H1 (cell line): ENCODE measurements around the gene PCTP. TPM values are rescaled to one million over a fixed set of nuclear protein-coding genes. Genes with fewer than 3 reads are reported as not detected.

Source experiments
- BCL11A ChIP-seq, 2 experiments: IDR thresholded peaks; one replicate each; pipeline ENCODE4 v1.6.1; 2011; ENCODE audit warnings: low read depth in 2 of 2, low read length in 2 of 2, mild to moderate bottlenecking in 2 of 2
- CEBPB ChIP-seq: IDR thresholded peaks from 2 replicates; pipeline ENCODE4 v1.6.1; 2012; ENCODE audit warnings: low read depth, low read length
- EP300 ChIP-seq, 2 experiments: IDR thresholded peaks; 1 replicate in 1 of 2; 2 replicates in 1 of 2; pipeline ENCODE4 v1.6.1; 2011 to 2012; ENCODE audit warnings: low read depth in 2 of 2, low read length in 2 of 2, mild to moderate bottlenecking in 2 of 2, borderline replicate concordance in 1 of 2, inconsistent platforms in 1 of 2, moderate library complexity in 1 of 2
- EZH2 ChIP-seq: fragments of 200-600 bp; sonication (generic); IDR thresholded peaks from 2 replicates; pipeline ENCODE4 v1.7.1; 2012; ENCODE audit warnings: low read depth, mild to moderate bottlenecking, moderate library complexity, low read length, inconsistent platforms; ENCODE audit not compliant: severe bottlenecking
- GTF2F1 ChIP-seq: IDR thresholded peaks from 2 replicates; pipeline ENCODE4 v1.6.1; 2012; ENCODE audit warnings: low read depth, low read length, improper control_type of control experiment, borderline replicate concordance
- RNF2 ChIP-seq: fragments of 200-900, 300-1000 bp; sonication (generic); IDR thresholded peaks from 2 replicates; pipeline ENCODE4 v1.7.1; 2016; ENCODE audit warnings: borderline replicate concordance, low read depth, mild to moderate bottlenecking, antibody characterized with exemption, low read length; ENCODE audit not compliant: poor library complexity, severe bottlenecking; ENCODE audit errors: missing control alignments
- SUZ12 ChIP-seq: fragments of 200-600 bp; sonication (generic); IDR thresholded peaks from 2 replicates; pipeline ENCODE4 v1.6.1; 2012; ENCODE audit warnings: mild to moderate bottlenecking, inconsistent platforms, low read length, moderate library complexity, mixed read lengths
- polyA plus RNA-seq, 7 experiments: library from polyadenylated mRNA; depleted of rRNA in 3 of 7; stranded (reverse) in 5 of 7; unstranded in 2 of 7; fragments of >200 nt in 5 of 7; fragments of 200-250 nt in 2 of 7; gene quantifications; 1 replicate in 5 of 7; 2 replicates in 1 of 7; 4 replicates in 1 of 7; pipeline versions ENCODE4 v1.2.1 to v1.2.3, GENCODE V29; 2011 to 2013; ENCODE audit warnings: missing spikeins in 2 of 7, mixed read lengths in 2 of 7
- total RNA-seq: library from RNA; stranded (reverse); fragmentation: NEBNext Ultra II Directional; extraction: Animal tissue kit (Norgen Biotek cat#: 25700); gene quantifications from 2 replicates; pipeline ENCODE4 v1.2.1, GENCODE V29; 2021
- TF ChIP-seq, protein P1 (sequence below): fragments of 300-600 bp; sonication (generic); IDR thresholded peaks from 2 replicates; pipeline ENCODE4 v1.7.1; 2012; ENCODE audit warnings: low read length, moderate library complexity, mild to moderate bottlenecking, inconsistent platforms; ENCODE audit not compliant: insufficient replicate concordance

Gene PCTP
- total and polyA plus RNA-seq, 2 of the 8 experiments (the other 6 are each of a cell fraction or from before 2014, with no cell fraction given), result 14.1 to 14.6 TPM

DNA sequence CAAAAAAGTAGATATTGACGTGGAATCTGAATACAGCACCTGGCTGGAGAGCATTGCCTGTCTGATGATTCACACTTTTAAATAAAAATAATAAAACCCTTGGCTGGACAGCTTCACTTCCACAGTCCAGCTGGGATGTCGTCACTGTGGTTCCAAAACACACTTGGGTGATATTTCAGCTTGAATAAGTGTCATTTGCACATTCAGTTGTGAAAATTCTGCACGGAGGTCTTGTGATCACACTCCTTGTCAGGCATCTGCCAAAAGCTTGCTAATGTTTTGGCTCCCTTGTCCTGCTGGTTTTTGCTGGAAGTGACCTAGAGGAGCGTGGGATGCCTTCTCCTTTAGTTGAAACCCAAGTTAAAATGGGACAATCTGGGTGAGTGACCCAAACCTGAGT is 60.7 kb downstream of the PCTP start (continued):
- TF ChIP-seq, protein P1, sequence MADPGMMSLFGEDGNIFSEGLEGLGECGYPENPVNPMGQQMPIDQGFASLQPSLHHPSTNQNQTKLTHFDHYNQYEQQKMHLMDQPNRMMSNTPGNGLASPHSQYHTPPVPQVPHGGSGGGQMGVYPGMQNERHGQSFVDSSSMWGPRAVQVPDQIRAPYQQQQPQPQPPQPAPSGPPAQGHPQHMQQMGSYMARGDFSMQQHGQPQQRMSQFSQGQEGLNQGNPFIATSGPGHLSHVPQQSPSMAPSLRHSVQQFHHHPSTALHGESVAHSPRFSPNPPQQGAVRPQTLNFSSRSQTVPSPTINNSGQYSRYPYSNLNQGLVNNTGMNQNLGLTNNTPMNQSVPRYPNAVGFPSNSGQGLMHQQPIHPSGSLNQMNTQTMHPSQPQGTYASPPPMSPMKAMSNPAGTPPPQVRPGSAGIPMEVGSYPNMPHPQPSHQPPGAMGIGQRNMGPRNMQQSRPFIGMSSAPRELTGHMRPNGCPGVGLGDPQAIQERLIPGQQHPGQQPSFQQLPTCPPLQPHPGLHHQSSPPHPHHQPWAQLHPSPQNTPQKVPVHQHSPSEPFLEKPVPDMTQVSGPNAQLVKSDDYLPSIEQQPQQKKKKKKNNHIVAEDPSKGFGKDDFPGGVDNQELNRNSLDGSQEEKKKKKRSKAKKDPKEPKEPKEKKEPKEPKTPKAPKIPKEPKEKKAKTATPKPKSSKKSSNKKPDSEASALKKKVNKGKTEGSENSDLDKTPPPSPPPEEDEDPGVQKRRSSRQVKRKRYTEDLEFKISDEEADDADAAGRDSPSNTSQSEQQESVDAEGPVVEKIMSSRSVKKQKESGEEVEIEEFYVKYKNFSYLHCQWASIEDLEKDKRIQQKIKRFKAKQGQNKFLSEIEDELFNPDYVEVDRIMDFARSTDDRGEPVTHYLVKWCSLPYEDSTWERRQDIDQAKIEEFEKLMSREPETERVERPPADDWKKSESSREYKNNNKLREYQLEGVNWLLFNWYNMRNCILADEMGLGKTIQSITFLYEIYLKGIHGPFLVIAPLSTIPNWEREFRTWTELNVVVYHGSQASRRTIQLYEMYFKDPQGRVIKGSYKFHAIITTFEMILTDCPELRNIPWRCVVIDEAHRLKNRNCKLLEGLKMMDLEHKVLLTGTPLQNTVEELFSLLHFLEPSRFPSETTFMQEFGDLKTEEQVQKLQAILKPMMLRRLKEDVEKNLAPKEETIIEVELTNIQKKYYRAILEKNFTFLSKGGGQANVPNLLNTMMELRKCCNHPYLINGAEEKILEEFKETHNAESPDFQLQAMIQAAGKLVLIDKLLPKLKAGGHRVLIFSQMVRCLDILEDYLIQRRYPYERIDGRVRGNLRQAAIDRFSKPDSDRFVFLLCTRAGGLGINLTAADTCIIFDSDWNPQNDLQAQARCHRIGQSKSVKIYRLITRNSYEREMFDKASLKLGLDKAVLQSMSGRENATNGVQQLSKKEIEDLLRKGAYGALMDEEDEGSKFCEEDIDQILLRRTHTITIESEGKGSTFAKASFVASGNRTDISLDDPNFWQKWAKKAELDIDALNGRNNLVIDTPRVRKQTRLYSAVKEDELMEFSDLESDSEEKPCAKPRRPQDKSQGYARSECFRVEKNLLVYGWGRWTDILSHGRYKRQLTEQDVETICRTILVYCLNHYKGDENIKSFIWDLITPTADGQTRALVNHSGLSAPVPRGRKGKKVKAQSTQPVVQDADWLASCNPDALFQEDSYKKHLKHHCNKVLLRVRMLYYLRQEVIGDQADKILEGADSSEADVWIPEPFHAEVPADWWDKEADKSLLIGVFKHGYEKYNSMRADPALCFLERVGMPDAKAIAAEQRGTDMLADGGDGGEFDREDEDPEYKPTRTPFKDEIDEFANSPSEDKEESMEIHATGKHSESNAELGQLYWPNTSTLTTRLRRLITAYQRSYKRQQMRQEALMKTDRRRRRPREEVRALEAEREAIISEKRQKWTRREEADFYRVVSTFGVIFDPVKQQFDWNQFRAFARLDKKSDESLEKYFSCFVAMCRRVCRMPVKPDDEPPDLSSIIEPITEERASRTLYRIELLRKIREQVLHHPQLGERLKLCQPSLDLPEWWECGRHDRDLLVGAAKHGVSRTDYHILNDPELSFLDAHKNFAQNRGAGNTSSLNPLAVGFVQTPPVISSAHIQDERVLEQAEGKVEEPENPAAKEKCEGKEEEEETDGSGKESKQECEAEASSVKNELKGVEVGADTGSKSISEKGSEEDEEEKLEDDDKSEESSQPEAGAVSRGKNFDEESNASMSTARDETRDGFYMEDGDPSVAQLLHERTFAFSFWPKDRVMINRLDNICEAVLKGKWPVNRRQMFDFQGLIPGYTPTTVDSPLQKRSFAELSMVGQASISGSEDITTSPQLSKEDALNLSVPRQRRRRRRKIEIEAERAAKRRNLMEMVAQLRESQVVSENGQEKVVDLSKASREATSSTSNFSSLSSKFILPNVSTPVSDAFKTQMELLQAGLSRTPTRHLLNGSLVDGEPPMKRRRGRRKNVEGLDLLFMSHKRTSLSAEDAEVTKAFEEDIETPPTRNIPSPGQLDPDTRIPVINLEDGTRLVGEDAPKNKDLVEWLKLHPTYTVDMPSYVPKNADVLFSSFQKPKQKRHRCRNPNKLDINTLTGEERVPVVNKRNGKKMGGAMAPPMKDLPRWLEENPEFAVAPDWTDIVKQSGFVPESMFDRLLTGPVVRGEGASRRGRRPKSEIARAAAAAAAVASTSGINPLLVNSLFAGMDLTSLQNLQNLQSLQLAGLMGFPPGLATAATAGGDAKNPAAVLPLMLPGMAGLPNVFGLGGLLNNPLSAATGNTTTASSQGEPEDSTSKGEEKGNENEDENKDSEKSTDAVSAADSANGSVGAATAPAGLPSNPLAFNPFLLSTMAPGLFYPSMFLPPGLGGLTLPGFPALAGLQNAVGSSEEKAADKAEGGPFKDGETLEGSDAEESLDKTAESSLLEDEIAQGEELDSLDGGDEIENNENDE, result no peak
- TF ChIP-seq CEBPB (no peak), RNF2 (no peak), BCL11A (IDR thresholded peaks at IDR 0.05; ENCODE audit: low read depth in 2 of 2, low read length in 2 of 2) (no peak), SUZ12 (no peak), EP300 (IDR thresholded peaks at IDR 0.05; ENCODE audit: borderline replicate concordance in 1 of 2, low read depth in 2 of 2, low read length in 2 of 2) (no peak), EZH2 (no peak), GTF2F1 (no peak)
